HCT116 (cell line): ENCODE data around the gene CERS3. TPM values are rescaled to one million over a fixed set of nuclear protein-coding genes. Genes with fewer than 3 reads are reported as not detected.

Experiments
- ATAC-seq: fragments of 200-7000 bp; cut with Tn5 transposase; 2 replicates; pipeline ENCODE4 v1.9.1; 2020; ENCODE audit warnings: mild to moderate bottlenecking, moderate library complexity
- BruUV-seq: library from RNA; stranded (reverse); fragments of 400-500 nt; replicated peaks from 2 replicates; lab custom pipeline; 2021; lab: Mats Ljungman, UMichigan
- CTCF ChIA-PET: fragments of 300-600 bp; sonication (Branson Sonifier 250); formaldehyde crosslinking; loops from one replicate; lab custom pipeline; 2021; ENCODE audit warnings: antibody characterized with exemption; lab: Charles Lee
- POLR2A ChIA-PET: fragments of 300-600, 350-600 bp; sonication (Branson Sonifier 250); formaldehyde crosslinking; loops from one replicate; lab custom pipeline; 2021; ENCODE audit warnings: antibody characterized with exemption; lab: Charles Lee
- RAD21 ChIA-PET, 2 experiments: fragments of 300-600 bp; sonication (Branson Sonifier 250); formaldehyde crosslinking; loops; one replicate each; lab custom pipeline; 2023; ENCODE audit warnings: low total read pairs in 2 of 2; ENCODE audit not compliant: uncharacterized antibody in 2 of 2, unreplicated experiment in 2 of 2, low non-redundant PET in 1 of 2; lab: Charles Lee
- DNase-seq: peaks from one replicate; pipeline ENCODE4 v3.0.0-alpha.2; 2010; ENCODE audit warnings: low read depth, low spot score
- H2AFZ ChIP-seq: fragments of 200-600 bp; shearing (Covaris generic), sonication (generic); 2 replicates; pipeline ENCODE4 v1.6.1; 2017; ENCODE audit warnings: low read depth, mixed run types, mixed read lengths, antibody characterized with exemption, low read length; ENCODE audit not compliant: poor library complexity, severe bottlenecking
- H3K27ac ChIP-seq: 2 replicates; pipeline ENCODE4 v1.5.1; 2012; ENCODE audit warnings: low read depth, low read length
- H3K27me3 ChIP-seq: fragments of 200-600 bp; sonication (generic); 2 replicates; pipeline ENCODE4 v1.6.1; 2016; ENCODE audit warnings: mixed run types, low read length, mixed read lengths; ENCODE audit not compliant: insufficient read depth
- H3K36me3 ChIP-seq, 2 experiments: fragments of 200-500 bp in 1 of 2; fragments of 200-600 bp in 1 of 2; sonication (Bioruptor generic) in 1 of 2; sonication (generic) in 1 of 2; 2 replicates each; pipeline versions ENCODE4 v1.5.1 to v1.6.1; 2014 to 2016; ENCODE audit warnings: low read length in 2 of 2, inconsistent platforms in 1 of 2, mixed read lengths in 1 of 2, mixed run types in 1 of 2; ENCODE audit not compliant: insufficient read depth in 2 of 2, control insufficient read depth in 1 of 2
- H3K4me1 ChIP-seq, 2 experiments: fragments of 200-600 bp in 1 of 2; sonication (generic) in 1 of 2; 2 replicates each; pipeline versions ENCODE4 v1.5.1 to v1.6.1; 2012 to 2017; ENCODE audit warnings: low read length in 2 of 2, inconsistent platforms in 1 of 2, mild to moderate bottlenecking in 1 of 2, mixed read lengths in 1 of 2, mixed run types in 1 of 2, moderate library complexity in 1 of 2; ENCODE audit not compliant: insufficient read depth in 2 of 2, control insufficient read depth in 1 of 2
- H3K4me2 ChIP-seq: fragments of 200-600 bp; sonication (generic); 2 replicates; pipeline ENCODE4 v1.6.1; 2017; ENCODE audit warnings: mixed run types, low read length, mixed read lengths
- H3K4me3 ChIP-seq, 2 experiments: fragments of 200-600 bp in 1 of 2; sonication (generic) in 1 of 2; replicated peaks in 1 of 2; 2 replicates each; pipeline ENCODE4 v1.5.1; 2011 to 2016; ENCODE audit warnings: low read length in 2 of 2, control low read depth in 1 of 2, low read depth in 1 of 2, mild to moderate bottlenecking in 1 of 2, mixed read lengths in 1 of 2, mixed run types in 1 of 2
- H3K79me2 ChIP-seq: fragments of 200-600 bp; sonication (generic); 2 replicates; pipeline ENCODE4 v1.6.1; 2017; ENCODE audit warnings: mild to moderate bottlenecking, mixed run types, low read length, moderate library complexity, mixed read lengths; ENCODE audit not compliant: insufficient read depth
- H3K9ac ChIP-seq: fragments of 200-600 bp; sonication (generic); 2 replicates; pipeline ENCODE4 v1.6.1; 2016; ENCODE audit warnings: low read length, mixed read lengths
- H3K9me2 ChIP-seq: fragments of 200-600 bp; sonication (generic), shearing (Covaris generic); 2 replicates; pipeline ENCODE4 v1.6.1; 2017; ENCODE audit warnings: mixed run types, mild to moderate bottlenecking, moderate library complexity; ENCODE audit not compliant: insufficient read depth
- H3K9me3 ChIP-seq, 2 experiments: fragments of 200-500 bp in 1 of 2; fragments of 200-600 bp in 1 of 2; sonication (Bioruptor generic) in 1 of 2; sonication (generic) in 1 of 2; 2 replicates each; pipeline ENCODE4 v1.6.1; 2014 to 2017; ENCODE audit warnings: low read length in 2 of 2, mixed read lengths in 2 of 2, inconsistent platforms in 1 of 2, low read depth in 1 of 2, mild to moderate bottlenecking in 1 of 2, mixed run types in 1 of 2, moderate library complexity in 1 of 2; ENCODE audit not compliant: control insufficient read depth in 1 of 2, insufficient read depth in 1 of 2
- H4K20me1 ChIP-seq: fragments of 200-600 bp; sonication (generic), shearing (Covaris generic); 2 replicates; pipeline ENCODE4 v1.6.1; 2017; ENCODE audit warnings: mixed run types, mild to moderate bottlenecking, moderate library complexity; ENCODE audit not compliant: insufficient read depth
- CBX3 ChIP-seq: IDR thresholded peaks from 2 replicates; pipeline ENCODE4 v1.6.1; 2012; ENCODE audit warnings: low read depth
- EGR1 ChIP-seq: IDR thresholded peaks from 2 replicates; pipeline ENCODE4 v1.6.1; 2012; ENCODE audit warnings: low read depth
- EZH2phosphoT487 ChIP-seq: fragments of 200-600 bp; IDR thresholded peaks from 2 replicates; pipeline ENCODE4 v1.6.1; 2018; ENCODE audit warnings: antibody characterized with exemption, borderline replicate concordance
- FOSL1 ChIP-seq: IDR thresholded peaks from 2 replicates; pipeline ENCODE4 v1.6.1; 2012; ENCODE audit warnings: low read depth
- MAX ChIP-seq: IDR thresholded peaks from 2 replicates; pipeline ENCODE4 v1.6.1; 2012
- POLR2AphosphoS5 ChIP-seq: IDR thresholded peaks from 2 replicates; pipeline ENCODE4 v1.6.1; 2011; ENCODE audit warnings: mild to moderate bottlenecking, low read depth, low read length, moderate library complexity
- RAD21 ChIP-seq: IDR thresholded peaks from 2 replicates; pipeline ENCODE4 v1.6.1; 2012; ENCODE audit warnings: low read depth, mild to moderate bottlenecking
- REST ChIP-seq: IDR thresholded peaks from 2 replicates; pipeline ENCODE4 v1.6.1; 2012; ENCODE audit warnings: low read depth
- TCF7L2 ChIP-seq: IDR thresholded peaks from 2 replicates; pipeline ENCODE4 v1.7.0; 2011; ENCODE audit warnings: borderline replicate concordance, inconsistent platforms; ENCODE audit not compliant: insufficient read depth, insufficient read length; ENCODE audit errors: extremely low read depth
- ZBTB33 ChIP-seq: IDR thresholded peaks from 2 replicates; pipeline ENCODE4 v1.6.1; 2011; ENCODE audit warnings: mild to moderate bottlenecking, low read length, moderate library complexity; ENCODE audit not compliant: insufficient replicate concordance; ENCODE audit errors: extremely low read depth
- ZNF274 ChIP-seq: fragments of 200-500 bp; sonication (Bioruptor generic); IDR thresholded peaks from 2 replicates; pipeline ENCODE4 v1.6.1; 2014; ENCODE audit warnings: mild to moderate bottlenecking, low read depth, low read length, inconsistent platforms
- intact Hi-C: fragments of 100-400 bp; cut with micrococcal nuclease; formaldehyde crosslinking; loops from 2 replicates; pipeline ENCODE4 v1.10.0; 2022
- total RNA-seq: library from RNA; stranded (reverse); gene quantifications from one replicate; pipeline ENCODE4 v1.2.1, GENCODE V29; 2021; ENCODE audit not compliant: unreplicated experiment

Gene CERS3
- total RNA-seq, 1 experiment from 2014 or later, result not detected

GRCh38 chr15:100457201-100457600, 71.5 kb downstream of the CERS3 start:
- H2AFZ ChIP-seq, result no peak overlapping the region
- H3K9me3 ChIP-seq, result no peaks in the 10 kb centered on the region
- no peak overlapping the region for H3K4me2 ChIP-seq
- ChIA-PET POLR2A (no interaction called here), RAD21 (no interaction called here), CTCF (no interaction called here)
- H3K27ac ChIP-seq, result no peak overlapping the region
- BruUV-seq, result no TSS peak
- no peak for DNase-seq
- intact Hi-C loops, result no loop called here
- TF ChIP-seq REST (no peak), RAD21 (no peak), TCF7L2 (no peak), CBX3 (no peak), POLR2AphosphoS5 (no peak), ZNF274 (no peak), FOSL1 (no peak), EZH2phosphoT487 (no peak), MAX (no peak), ZBTB33 (no peak), EGR1 (no peak)
- no peaks in the 10 kb centered on the region for H3K36me3 ChIP-seq
- 0 out of 2 replicates have a peak, but pooled peaks cover 2% of the 10 kb centered on the region for H3K9me2 ChIP-seq
- no peak for ATAC-seq
- H4K20me1 ChIP-seq, result no peaks in the 10 kb centered on the region
- H3K79me2 ChIP-seq, result no peaks in the 10 kb centered on the region
- no peak overlapping the region for H3K9ac ChIP-seq
- no peaks in the 10 kb centered on the region for H3K27me3 ChIP-seq
- no peaks in the 10 kb centered on the region for H3K4me1 ChIP-seq
- no peak overlapping the region for H3K4me3 ChIP-seq
